Tibial nerve (tissue), 4 donors: ENCODE data around the gene SPHKAP.

ENCODE experiments used
- EP300 ChIP-seq, 2 donors: sonication (generic); formaldehyde crosslinking; IDR thresholded peaks; one replicate each; pipeline ENCODE4 v1.6.1; 2017; ENCODE audit warnings: antibody characterized with exemption in 2 of 2, mild to moderate bottlenecking in 1 of 2
- TF ChIP-seq, protein P1 (sequence below), 5 experiments: fragments of 200-600 bp in 3 of 5; fragments of 450-650 bp in 2 of 5; sonication (generic) in 3 of 5; IDR thresholded peaks; one replicate each; pipeline ENCODE4 v1.5.1; 2016 to 2019; ENCODE audit warnings: antibody characterized with exemption in 5 of 5, mild to moderate bottlenecking in 3 of 5, moderate library complexity in 2 of 5

DNA sequence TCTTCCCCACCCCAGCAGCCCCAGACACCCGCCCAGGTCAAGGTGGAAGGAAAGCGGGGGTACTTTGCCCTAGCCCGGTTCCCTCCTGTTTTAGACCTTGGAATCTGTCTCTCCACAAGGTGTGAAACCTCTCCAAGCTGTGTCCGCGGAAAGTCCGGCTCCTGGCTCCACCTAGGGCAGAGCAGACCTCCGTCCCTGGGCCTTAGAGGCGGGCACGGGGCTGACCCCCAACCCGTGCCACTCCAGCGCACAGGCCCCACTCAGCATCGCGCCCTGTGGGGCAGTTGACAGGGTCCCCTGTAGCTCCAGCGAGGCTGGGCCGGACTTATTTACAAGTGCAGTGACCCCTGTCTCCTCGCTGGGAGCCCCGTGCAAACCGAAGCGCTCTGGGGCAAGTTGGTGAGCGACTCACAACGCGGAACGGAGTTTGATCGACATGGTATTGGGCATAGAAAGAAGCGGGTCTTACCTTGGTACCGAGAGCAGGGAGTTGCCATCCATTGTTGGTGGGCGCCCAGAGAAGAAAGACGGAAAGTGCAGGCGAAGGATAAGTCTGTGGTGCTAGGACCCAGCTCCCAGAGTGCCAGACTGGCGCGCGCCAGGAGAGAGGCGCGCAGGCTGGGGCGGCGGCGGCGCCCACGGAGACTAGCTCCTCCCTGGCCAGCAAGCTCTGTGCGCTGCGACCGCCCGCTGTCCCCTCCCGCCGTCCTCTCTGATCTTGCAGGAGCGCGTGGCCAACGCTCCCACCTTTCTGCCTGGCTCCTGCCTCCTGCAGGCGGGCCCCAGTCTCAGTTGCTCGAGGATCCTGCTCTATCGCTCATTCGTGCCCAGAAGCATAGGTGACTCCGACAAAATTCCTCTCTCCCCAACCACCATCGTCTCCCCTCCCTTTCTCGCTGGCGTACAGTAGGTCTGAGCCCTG lies at the start of gene SPHKAP:
- TF ChIP-seq EP300 (IDR thresholded peaks at IDR 0.05) = no peak
- TF ChIP-seq, protein P1, sequence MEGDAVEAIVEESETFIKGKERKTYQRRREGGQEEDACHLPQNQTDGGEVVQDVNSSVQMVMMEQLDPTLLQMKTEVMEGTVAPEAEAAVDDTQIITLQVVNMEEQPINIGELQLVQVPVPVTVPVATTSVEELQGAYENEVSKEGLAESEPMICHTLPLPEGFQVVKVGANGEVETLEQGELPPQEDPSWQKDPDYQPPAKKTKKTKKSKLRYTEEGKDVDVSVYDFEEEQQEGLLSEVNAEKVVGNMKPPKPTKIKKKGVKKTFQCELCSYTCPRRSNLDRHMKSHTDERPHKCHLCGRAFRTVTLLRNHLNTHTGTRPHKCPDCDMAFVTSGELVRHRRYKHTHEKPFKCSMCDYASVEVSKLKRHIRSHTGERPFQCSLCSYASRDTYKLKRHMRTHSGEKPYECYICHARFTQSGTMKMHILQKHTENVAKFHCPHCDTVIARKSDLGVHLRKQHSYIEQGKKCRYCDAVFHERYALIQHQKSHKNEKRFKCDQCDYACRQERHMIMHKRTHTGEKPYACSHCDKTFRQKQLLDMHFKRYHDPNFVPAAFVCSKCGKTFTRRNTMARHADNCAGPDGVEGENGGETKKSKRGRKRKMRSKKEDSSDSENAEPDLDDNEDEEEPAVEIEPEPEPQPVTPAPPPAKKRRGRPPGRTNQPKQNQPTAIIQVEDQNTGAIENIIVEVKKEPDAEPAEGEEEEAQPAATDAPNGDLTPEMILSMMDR (IDR thresholded peaks at IDR 0.05) = no peak
